ENCODE data around the gene KCNN1.

Gene KCNN1

DNA sequence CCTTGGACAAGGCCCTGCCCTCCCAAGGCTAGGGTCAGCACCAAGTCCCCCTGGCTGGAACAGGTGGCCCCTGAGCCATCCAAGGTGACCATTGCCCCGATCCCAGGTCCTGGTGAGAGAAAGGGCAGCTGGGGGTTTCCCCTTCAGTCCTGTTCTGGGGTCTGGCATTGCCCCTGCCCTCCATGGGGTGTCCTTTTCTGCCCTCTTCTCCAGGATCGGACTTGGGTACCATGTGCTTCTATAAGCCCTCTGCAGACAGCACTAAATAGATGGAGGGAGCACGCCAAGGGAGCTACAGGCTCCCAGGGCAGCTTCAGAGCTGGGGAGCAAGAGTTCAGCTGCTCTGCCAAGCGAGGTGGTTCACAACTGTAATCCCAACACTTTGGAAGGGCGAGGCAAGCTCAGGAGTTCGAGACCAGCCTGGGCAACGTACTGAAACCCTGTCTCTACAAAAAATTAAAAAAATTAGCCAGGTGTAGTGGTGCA, 13.5 kb upstream of the KCNN1 start:
- H3K27ac ChIP-seq (ENCODE audit: low read depth, low read length, poor library complexity, severe bottlenecking): no peak overlapping the region
- TF ChIP-seq, protein P1, sequence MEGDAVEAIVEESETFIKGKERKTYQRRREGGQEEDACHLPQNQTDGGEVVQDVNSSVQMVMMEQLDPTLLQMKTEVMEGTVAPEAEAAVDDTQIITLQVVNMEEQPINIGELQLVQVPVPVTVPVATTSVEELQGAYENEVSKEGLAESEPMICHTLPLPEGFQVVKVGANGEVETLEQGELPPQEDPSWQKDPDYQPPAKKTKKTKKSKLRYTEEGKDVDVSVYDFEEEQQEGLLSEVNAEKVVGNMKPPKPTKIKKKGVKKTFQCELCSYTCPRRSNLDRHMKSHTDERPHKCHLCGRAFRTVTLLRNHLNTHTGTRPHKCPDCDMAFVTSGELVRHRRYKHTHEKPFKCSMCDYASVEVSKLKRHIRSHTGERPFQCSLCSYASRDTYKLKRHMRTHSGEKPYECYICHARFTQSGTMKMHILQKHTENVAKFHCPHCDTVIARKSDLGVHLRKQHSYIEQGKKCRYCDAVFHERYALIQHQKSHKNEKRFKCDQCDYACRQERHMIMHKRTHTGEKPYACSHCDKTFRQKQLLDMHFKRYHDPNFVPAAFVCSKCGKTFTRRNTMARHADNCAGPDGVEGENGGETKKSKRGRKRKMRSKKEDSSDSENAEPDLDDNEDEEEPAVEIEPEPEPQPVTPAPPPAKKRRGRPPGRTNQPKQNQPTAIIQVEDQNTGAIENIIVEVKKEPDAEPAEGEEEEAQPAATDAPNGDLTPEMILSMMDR (IDR thresholded peaks at IDR 0.05; ENCODE audit: low read length): no peak
- no peak for TF ChIP-seq EZH2 (IDR thresholded peaks at IDR 0.05; ENCODE audit: borderline replicate concordance, low read length)
- H3K79me2 ChIP-seq (ENCODE audit: insufficient read depth, low read length): no peaks in the 10 kb centered on the region
- H4K20me1 ChIP-seq (ENCODE audit: insufficient read depth, low read length): no peaks in the 10 kb centered on the region
- H3K4me3 ChIP-seq (ENCODE audit: low read depth, low read length, poor library complexity, severe bottlenecking): no peak overlapping the region
- no peaks in the 10 kb centered on the region for H3K9me2 ChIP-seq (ENCODE audit: low read depth, low read length)
- H3K9me3 ChIP-seq (ENCODE audit: low read length): no peaks in the 10 kb centered on the region
- no peaks in the 10 kb centered on the region for H3K36me3 ChIP-seq (ENCODE audit: insufficient read depth, low read length)
- H3K4me2 ChIP-seq (ENCODE audit: low read length): no peak overlapping the region
- no peaks in the 10 kb centered on the region for H3F3A ChIP-seq (ENCODE audit: insufficient read depth, low read length)
- H3K4me1 ChIP-seq (ENCODE audit: insufficient read depth, low read length, severe bottlenecking): peaks cover 31% of the 10 kb centered on the region
- H3K9ac ChIP-seq (ENCODE audit: low read length): no peak overlapping the region
- H2AFZ ChIP-seq (ENCODE audit: low read length): no peak overlapping the region
- peaks cover 24% of the 10 kb centered on the region; the same call in 1 of the 2 replicates for H3K27me3 ChIP-seq (ENCODE audit: insufficient read depth, low read length)

DNA sequence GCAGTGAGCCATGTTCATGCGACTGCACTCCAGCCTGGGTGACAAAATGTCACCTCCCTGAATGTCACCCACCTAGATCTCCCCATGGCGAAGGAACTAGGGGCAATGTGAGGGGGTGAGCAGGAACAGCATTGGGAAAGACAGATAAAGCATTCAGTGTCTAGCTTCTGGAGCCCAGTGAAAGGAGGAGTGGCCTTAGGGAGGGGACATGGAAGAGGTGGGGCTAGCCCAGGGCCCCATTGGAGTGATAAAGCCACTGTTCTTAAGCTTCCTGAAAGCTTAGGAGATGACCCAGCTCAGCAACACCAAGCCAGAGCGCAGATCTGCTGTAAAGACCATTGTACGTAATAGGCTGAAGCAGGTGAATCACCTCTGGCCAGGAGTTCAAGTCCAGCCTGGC, 13.0 kb upstream of the KCNN1 start:
- Histone ChIP-seq H3K9me2 (ENCODE audit: low read depth, low read length) (no peaks in the 10 kb centered on the region), H3F3A (ENCODE audit: insufficient read depth, low read length) (no peaks in the 10 kb centered on the region), H4K20me1 (ENCODE audit: insufficient read depth, low read length) (no peaks in the 10 kb centered on the region), H3K36me3 (ENCODE audit: insufficient read depth, low read length) (no peaks in the 10 kb centered on the region), H3K4me2 (ENCODE audit: low read length) (no peak overlapping the region), H3K4me1 (ENCODE audit: insufficient read depth, low read length, severe bottlenecking) (peaks cover 26% of the 10 kb centered on the region), H3K79me2 (ENCODE audit: insufficient read depth, low read length) (no peaks in the 10 kb centered on the region), H3K9ac (ENCODE audit: low read length) (no peak overlapping the region), H3K4me3 (ENCODE audit: low read depth, low read length, poor library complexity, severe bottlenecking) (no peak overlapping the region), H3K27me3 (ENCODE audit: insufficient read depth, low read length) (peaks cover 24% of the 10 kb centered on the region; the same call in 1 of the 2 replicates), H3K9me3 (ENCODE audit: low read length) (no peaks in the 10 kb centered on the region), H2AFZ (ENCODE audit: low read length) (no peak overlapping the region), H3K27ac (ENCODE audit: low read depth, low read length, poor library complexity, severe bottlenecking) (no peak overlapping the region)
- no peak for TF ChIP-seq EZH2 (IDR thresholded peaks at IDR 0.05; ENCODE audit: borderline replicate concordance, low read length)
- TF ChIP-seq, protein P1 (IDR thresholded peaks at IDR 0.05; ENCODE audit: low read length): no peak

DNA sequence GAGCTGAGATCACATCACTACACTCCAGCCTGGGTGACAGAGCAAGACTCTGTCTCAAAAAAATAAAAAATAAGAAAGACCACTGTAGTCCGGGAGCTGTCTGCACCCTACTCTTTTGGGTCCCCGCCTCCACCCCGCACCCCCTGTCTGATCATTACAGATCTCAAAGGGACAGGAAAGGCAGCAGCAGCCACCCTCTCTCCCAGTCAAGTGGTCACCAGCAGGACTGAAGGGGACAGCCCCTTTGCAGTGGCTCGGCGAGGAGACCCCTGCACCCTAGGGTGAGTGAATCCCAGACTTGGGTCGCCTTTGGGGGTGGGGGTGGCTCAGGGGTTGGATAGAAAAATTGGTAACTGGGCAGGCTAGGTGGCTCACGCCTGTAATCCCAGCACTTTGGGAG, 12.5 kb upstream of the KCNN1 start:
- peaks cover 21% of the 10 kb centered on the region for H3K4me1 ChIP-seq (ENCODE audit: insufficient read depth, low read length, severe bottlenecking)
- H3K27ac ChIP-seq (ENCODE audit: low read depth, low read length, poor library complexity, severe bottlenecking): no peak overlapping the region
- no peak overlapping the region for H3K4me2 ChIP-seq (ENCODE audit: low read length)
- TF ChIP-seq, protein P1 (IDR thresholded peaks at IDR 0.05; ENCODE audit: low read length): no peak
- no peak for TF ChIP-seq EZH2 (IDR thresholded peaks at IDR 0.05; ENCODE audit: borderline replicate concordance, low read length)
- no peaks in the 10 kb centered on the region for H3F3A ChIP-seq (ENCODE audit: insufficient read depth, low read length)
- peaks cover 24% of the 10 kb centered on the region; the same call in 1 of the 2 replicates for H3K27me3 ChIP-seq (ENCODE audit: insufficient read depth, low read length)
- H3K9me3 ChIP-seq (ENCODE audit: low read length): no peaks in the 10 kb centered on the region
- H4K20me1 ChIP-seq (ENCODE audit: insufficient read depth, low read length): no peaks in the 10 kb centered on the region
- H2AFZ ChIP-seq (ENCODE audit: low read length): no peak overlapping the region
- no peaks in the 10 kb centered on the region for H3K36me3 ChIP-seq (ENCODE audit: insufficient read depth, low read length)
- no peaks in the 10 kb centered on the region for H3K9me2 ChIP-seq (ENCODE audit: low read depth, low read length)
- no peak overlapping the region for H3K4me3 ChIP-seq (ENCODE audit: low read depth, low read length, poor library complexity, severe bottlenecking)
- H3K9ac ChIP-seq (ENCODE audit: low read length): no peak overlapping the region
- no peaks in the 10 kb centered on the region for H3K79me2 ChIP-seq (ENCODE audit: insufficient read depth, low read length)
